Endothelial cell (in vitro differentiated cells): ENCODE results near the gene GNG13. TPM values are rescaled to one million over a fixed set of nuclear protein-coding genes. Genes with fewer than 3 reads are reported as not detected.
"Not testable (repeated sequence)": the region's sequence is repeated elsewhere in the genome, so short reads cannot be mapped to it uniquely, and the experiment has no call there.

Source experiments
- DNase-seq: peaks from one replicate; pipeline ENCODE4 v3.0.0; 2021; ENCODE audit warnings: low spot score
- H3K27ac Mint-ChIP-seq: one replicate; pipeline ENCODE4 v1.8.0; 2021; ENCODE audit warnings: mixed read lengths, inconsistent platforms; ENCODE audit not compliant: unreplicated experiment
- H3K27me3 Mint-ChIP-seq: one replicate; pipeline ENCODE4 v1.8.0; 2021; ENCODE audit warnings: mild to moderate bottlenecking, moderate library complexity, mixed read lengths, inconsistent platforms; ENCODE audit not compliant: unreplicated experiment
- H3K36me3 Mint-ChIP-seq: one replicate; pipeline ENCODE4 v1.8.0; 2021; ENCODE audit warnings: mild to moderate bottlenecking, low read depth, mixed read lengths, inconsistent platforms; ENCODE audit not compliant: unreplicated experiment
- H3K4me1 Mint-ChIP-seq: one replicate; pipeline ENCODE4 v1.8.0; 2021; ENCODE audit warnings: mild to moderate bottlenecking, mixed read lengths, inconsistent platforms; ENCODE audit not compliant: unreplicated experiment
- H3K4me3 Mint-ChIP-seq: one replicate; pipeline ENCODE4 v1.8.0; 2021; ENCODE audit warnings: mild to moderate bottlenecking, mixed read lengths, inconsistent platforms; ENCODE audit not compliant: unreplicated experiment
- H3K9me3 Mint-ChIP-seq: one replicate; pipeline ENCODE4 v1.8.0; 2021; ENCODE audit warnings: mixed read lengths, inconsistent platforms; ENCODE audit not compliant: unreplicated experiment
- CTCF ChIP-seq: fragments of 200-600 bp; sonication (generic); IDR thresholded peaks from one replicate; pipeline ENCODE4 v1.5.0; 2021; ENCODE audit warnings: antibody characterized with exemption; ENCODE audit not compliant: unreplicated experiment
- total RNA-seq: library from RNA; stranded (reverse); fragmentation: NEBNext Ultra II Directional; extraction: Animal tissue kit (Norgen Biotek cat#: 25700); gene quantifications from one replicate; pipeline ENCODE4 v1.2.1, GENCODE V29; 2021; ENCODE audit not compliant: unreplicated experiment

GNG13 gene
- total RNA-seq, 1 donor from 2014 or later, result not detected

GRCh38 chr16:841455-842060 lies 41.0 kb upstream of the GNG13 start:
- Mint-ChIP-seq H3K4me1 (no peaks in the 10 kb centered on the region), H3K4me3 (no peak overlapping the region), H3K36me3 (peaks cover 7% of the 10 kb centered on the region), H3K27me3 (peaks cover 5% of the 10 kb centered on the region), H3K9me3 (no peaks in the 10 kb centered on the region), H3K27ac (no peak overlapping the region)
- no peak for TF ChIP-seq CTCF
- DNase-seq, result no peak

GRCh38 chr16:840561-841454 lies 40.3 kb upstream of the GNG13 start:
- H3K4me1 Mint-ChIP-seq, result no peaks in the 10 kb centered on the region
- no peak for TF ChIP-seq CTCF
- no peak for DNase-seq
- peaks cover 5% of the 10 kb centered on the region for H3K27me3 Mint-ChIP-seq
- H3K4me3 Mint-ChIP-seq, result no peak overlapping the region
- H3K27ac Mint-ChIP-seq, result no peak overlapping the region
- H3K9me3 Mint-ChIP-seq, result no peaks in the 10 kb centered on the region
- H3K36me3 Mint-ChIP-seq, result peaks cover 11% of the 10 kb centered on the region

GRCh38 chr16:839643-840408 lies 39.3 kb upstream of the GNG13 start:
- no peak overlapping the region for H3K4me3 Mint-ChIP-seq
- H3K4me1 Mint-ChIP-seq, result no peaks in the 10 kb centered on the region
- H3K9me3 Mint-ChIP-seq, result no peaks in the 10 kb centered on the region
- DNase-seq, result no peak
- peaks cover 11% of the 10 kb centered on the region for H3K36me3 Mint-ChIP-seq
- peaks cover 5% of the 10 kb centered on the region for H3K27me3 Mint-ChIP-seq
- TF ChIP-seq CTCF, result no peak
- no peak overlapping the region for H3K27ac Mint-ChIP-seq

- Mint-ChIP-seq H3K9me3 (no peaks in the 10 kb centered on the region), H3K4me3 (peak overlapping the region; percentile 33), H3K4me1 (no peaks in the 10 kb centered on the region), H3K27me3 (peaks cover 7% of the 10 kb centered on the region), H3K36me3 (peaks cover 11% of the 10 kb centered on the region), H3K27ac (no peak overlapping the region)
- no peak for TF ChIP-seq CTCF
- no peak for DNase-seq
Measured at GRCh38 chr16:838741-839140, 38.2 kb upstream of the GNG13 start.

- not testable (repeated sequence) for H3K27ac Mint-ChIP-seq, DNase-seq, H3K4me3 Mint-ChIP-seq, H3K27me3 Mint-ChIP-seq, H3K9me3 Mint-ChIP-seq, H3K4me1 Mint-ChIP-seq
- H3K36me3 Mint-ChIP-seq, result peaks cover 11% of the 10 kb centered on the region
Measured at GRCh38 chr16:836822-837221, 36.3 kb upstream of the GNG13 start.
